GM21576 (cell line): ENCODE measurements around the gene CDHR4.
"Not testable (repeated sequence)": the region's sequence is repeated elsewhere in the genome, so short reads cannot be mapped to it uniquely, and the experiment has no call there.

ENCODE experiments used
- ATAC-seq: cut with Tn5 transposase; IDR thresholded peaks from one replicate; pipeline ENCODE4 v1.9.1; 2021; ENCODE audit warnings: mild to moderate bottlenecking, moderate library complexity; ENCODE audit not compliant: unreplicated experiment

Gene CDHR4

GRCh38 chr3:49803465-49804140, 3.9 kb upstream of the CDHR4 start:
- peak; percentile 7 for ATAC-seq

GRCh38 chr3:49802719-49803464, 3.2 kb upstream of the CDHR4 start, which contains the start of gene INKA1:
Gene INKA1 (plus strand): TSS chr3:49803261. CDS start chr3:49803393, 132 bp downstream.
- peak; percentile 55 for ATAC-seq

DNA sequence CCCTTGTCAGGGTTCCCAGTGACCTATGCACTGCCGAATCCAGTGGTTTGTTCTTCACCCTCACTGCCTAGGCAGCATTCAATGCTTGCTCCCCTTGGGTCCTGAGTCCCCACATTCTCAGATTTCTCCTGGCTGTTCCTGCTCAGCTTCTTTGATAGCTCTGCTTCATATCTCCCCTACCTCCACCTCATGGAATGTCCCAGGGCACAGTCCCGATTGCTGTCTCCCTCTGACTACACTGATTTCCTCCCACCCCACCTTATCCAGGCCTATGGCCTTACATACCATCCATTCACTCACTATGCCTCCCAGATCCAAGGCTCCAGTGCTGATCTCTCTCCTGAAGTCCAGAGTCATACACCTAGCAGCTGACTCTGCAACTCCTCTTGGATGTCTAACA, 1.5 kb upstream of the CDHR4 start:
- ATAC-seq, result no peak

DNA sequence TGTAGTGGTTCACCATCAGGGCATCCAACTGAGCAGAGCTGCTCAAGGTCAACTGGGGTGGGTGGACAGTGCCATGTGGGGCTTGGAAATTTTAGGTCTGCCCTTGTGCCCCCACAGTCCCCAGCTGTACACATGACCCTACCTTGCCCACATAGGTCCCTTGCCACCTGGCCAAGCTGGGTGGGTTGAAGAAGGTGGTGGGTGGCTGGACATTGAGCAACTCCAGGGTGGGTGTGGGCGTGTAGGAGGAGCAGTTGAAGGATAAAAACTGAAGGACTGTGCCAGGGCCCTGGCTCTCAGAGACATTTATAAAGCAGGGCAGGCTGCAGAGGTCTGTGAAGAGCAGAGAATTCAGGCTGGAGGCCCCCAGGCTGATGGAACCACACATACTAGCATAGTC, 568 bp downstream of the CDHR4 start:
- ATAC-seq, result no peak

- ATAC-seq, result no peak
Observed at GRCh38 chr3:49794926-49795905, 4.5 kb downstream of the CDHR4 start.

DNA sequence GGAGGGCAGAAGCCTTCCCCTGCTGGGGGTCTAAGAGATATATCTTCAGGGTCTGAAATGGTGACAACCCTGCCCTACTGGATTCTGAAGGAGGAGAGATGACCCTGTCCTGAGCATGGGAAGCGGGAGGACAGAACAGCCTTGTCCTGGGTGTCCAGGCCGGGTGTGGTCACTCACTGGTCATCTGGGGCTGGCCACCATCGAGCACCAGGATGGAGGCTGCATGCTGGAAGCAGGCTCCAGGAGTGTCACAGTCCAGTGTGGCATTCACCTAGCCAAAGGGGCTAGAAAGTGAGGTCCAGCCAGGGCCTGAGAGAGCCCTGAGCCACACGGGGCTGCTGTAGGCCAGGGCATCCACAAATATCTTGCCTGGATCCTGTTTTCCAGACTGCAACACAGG, 5.2 kb downstream of the CDHR4 start:
- no peak for ATAC-seq

DNA sequence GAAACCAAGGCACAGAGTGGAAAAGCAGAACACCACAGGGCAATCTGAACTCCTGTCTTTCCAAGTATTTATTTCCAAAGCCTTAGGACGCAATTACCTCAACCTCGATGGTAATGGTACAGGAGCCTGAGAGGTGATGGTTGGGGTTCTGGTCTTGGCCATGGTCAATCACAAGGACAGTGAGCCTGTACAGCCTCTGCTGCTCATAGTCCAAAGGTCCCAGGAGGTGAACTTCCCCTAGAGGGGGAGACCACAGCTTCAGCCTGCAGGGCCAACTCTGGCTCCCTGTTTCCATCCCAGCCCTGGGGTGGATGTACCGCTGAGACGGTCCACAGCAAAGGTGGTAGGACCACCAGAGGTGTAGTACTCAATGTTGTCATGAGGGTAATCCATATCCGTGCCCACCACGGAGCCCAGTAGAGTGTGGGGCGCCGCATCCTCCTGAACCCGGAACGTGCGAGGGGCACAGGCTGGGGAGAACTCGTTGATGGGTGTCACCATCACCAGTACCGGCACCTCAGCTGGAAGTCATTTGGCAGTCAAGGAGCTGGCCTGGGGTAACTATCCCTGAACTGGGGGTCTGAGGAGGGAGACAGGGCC, 6.1 kb downstream of the CDHR4 start:
- ATAC-seq, result no peak

GRCh38 chr3:49792371-49793150, 7.1 kb downstream of the CDHR4 start:
- no peak for ATAC-seq

- ATAC-seq, result no peak
Observed at GRCh38 chr3:49791571-49791970, 8.1 kb downstream of the CDHR4 start.

DNA sequence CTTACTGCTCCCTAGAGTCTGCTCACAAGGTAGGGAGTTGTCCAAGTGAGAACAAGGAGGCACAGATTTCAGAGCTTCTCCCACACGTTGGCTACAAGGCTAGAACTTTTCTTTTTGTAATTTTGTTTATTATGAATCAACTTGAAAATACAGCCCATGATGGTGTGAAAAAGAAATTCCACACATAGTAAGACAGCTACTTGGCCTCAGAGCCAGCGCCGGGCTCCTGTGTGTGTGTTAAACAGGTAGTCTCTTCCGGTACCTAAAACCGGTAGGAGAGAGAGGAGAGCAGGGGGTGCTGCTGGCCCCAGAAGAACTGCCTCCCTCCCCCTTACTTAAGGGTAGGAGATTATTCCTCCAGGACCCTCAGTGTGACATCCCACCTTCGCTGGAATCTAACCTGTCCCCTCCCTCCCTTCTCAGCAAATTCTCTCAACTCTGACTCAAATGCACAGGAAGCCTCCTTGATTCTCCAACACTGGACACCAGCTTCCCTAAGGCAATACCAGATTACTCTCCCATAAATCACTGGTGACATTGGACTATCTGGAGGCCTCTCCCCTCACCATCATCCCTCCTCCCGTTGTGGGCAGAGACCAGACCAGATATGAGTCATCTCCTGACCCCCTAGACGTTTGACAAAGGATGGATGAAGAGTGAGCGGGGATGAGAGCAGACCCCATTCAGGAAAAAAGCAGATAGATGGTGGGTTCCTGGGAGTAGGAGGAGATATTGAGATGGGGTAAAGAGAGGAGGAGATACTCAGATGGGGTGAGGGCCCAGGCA, 8.9 kb downstream of the CDHR4 start:
- ATAC-seq, result no peak

- no peak for ATAC-seq
Observed at GRCh38 chr3:49788056-49788455, 11.6 kb downstream of the CDHR4 start.

GRCh38 chr3:49787536-49787935, 12.1 kb downstream of the CDHR4 start:
- no peak for ATAC-seq

GRCh38 chr3:49787182-49787464, 12.6 kb downstream of the CDHR4 start:
- no peak for ATAC-seq

DNA sequence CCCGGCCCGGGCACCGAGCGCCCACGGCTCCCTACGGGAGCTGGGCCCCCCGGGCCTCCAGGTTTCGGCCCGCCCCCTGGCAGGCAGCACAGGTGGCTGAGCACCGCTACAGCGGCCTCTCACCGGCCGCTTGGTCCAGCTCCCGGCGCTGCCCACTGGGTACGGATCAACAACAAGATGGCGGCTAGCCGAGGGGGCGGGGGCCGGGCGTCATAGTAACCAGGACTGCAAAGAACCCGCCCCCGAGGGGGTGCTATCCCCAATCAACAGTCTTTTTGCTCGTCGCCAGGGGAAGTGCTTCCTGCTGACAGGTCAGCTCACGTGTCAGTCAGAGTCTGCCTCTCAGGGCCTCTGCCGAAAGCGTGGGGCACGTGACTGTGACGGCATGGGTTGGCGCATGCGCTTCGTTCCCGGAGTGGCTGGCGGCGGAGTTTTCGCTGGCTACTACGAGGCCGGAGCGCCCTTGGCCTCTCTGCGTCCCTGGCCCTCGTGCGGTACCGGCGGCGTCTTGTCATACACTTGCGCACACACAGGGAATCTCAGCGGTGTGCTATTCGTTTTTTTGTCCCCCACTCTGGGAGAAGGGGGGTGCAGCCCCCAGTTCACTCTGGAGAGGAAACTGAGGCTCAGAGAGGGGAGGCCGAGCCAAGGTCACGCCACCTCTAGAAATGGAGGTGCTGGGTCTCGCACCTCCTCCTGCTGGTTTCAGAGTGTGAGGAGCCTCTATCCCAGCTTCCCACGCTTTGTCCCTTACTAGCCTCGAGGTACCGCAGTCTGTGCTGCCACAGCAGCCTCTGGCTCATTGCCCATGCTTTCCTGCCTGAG, 13.1 kb downstream of the CDHR4 start, which contains the start of gene IP6K1:
TSS of gene IP6K1 (minus strand) at position 186 of the 825 bp plus-strand sequence. CDS start 38,502 bp downstream, outside the sequence.
- peak; percentile 98 for ATAC-seq

- ATAC-seq, result peak; percentile 36
Observed at GRCh38 chr3:49785565-49786356, 13.9 kb downstream of the CDHR4 start.

- ATAC-seq, result not testable (repeated sequence)
Observed at GRCh38 chr3:49782277-49782676, 17.4 kb downstream of the CDHR4 start.

DNA sequence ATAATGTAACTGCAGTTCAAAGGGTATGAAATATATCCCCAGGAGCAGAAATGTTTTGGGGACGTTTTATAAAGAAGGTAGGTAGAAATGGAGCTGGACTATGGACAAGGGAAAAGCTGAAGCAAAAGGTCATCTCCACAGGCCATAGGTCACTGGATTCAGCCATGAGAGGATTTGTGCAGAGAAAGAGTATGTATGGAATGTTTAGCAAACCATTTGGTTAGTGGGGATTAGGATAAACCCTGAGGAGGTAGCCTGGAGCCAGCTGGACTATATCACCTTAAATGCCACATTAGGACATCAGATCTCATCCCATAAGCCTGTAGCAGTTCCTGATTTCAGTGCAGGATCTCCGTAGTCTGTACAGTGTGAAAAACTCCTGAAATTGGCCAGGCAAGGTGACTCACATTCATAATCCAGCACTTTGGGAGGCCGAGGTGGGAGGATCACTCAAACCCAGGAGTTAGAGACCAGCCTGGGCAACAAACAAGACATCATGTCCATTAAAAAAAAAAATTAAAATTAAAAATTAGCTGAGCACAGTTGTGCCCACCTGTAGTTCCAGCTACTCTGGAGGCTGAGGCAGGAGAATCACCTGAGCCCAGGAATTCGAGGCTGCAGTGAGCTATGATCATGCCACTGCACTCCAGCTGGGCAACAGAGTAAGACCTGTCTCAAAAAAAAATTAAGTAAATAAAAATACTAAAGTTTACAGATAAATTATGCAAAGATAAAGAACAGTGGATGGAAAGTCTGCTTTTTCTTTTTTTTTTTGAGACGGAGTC, 18.1 kb downstream of the CDHR4 start:
- no peak for ATAC-seq
